Panc1 (cell line): Measurements from ENCODE around the gene PRSS58.

ENCODE experiments used
- POLR2AphosphoS5 ChIP-seq: IDR thresholded peaks from 2 replicates; pipeline ENCODE4 v1.6.1; 2012; ENCODE audit warnings: mild to moderate bottlenecking, low read depth, low read length, moderate library complexity
- SIN3A ChIP-seq: IDR thresholded peaks from 2 replicates; pipeline ENCODE4 v1.6.1; 2012; ENCODE audit warnings: low read depth, mild to moderate bottlenecking, low read length, moderate library complexity, borderline replicate concordance; ENCODE audit not compliant: insufficient read depth
- TF ChIP-seq, protein P1 (sequence below): fragments of 450-650 bp; IDR thresholded peaks from 2 replicates; pipeline ENCODE4 v1.5.1; 2017; ENCODE audit warnings: mild to moderate bottlenecking

DNA sequence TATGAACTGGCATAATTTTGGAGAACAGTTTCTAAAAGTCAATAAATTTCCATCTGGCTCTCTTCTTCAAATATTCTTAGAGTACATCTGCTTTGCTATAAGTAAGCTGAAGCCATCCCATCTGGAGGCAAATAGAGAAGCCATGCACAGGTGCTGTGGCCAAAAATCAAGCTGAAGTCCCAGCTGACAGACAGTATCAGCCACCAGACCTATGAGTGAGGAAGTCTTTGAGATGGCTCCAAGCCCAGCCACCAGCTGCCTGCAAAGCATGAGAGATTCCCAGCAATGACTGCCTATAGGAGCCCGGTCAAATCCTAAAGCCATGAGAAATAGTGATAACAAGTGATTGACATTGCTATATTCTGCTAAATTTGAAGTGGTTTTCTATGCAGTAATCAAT, 21.7 kb upstream of the PRSS58 start:
- TF ChIP-seq, protein P1, sequence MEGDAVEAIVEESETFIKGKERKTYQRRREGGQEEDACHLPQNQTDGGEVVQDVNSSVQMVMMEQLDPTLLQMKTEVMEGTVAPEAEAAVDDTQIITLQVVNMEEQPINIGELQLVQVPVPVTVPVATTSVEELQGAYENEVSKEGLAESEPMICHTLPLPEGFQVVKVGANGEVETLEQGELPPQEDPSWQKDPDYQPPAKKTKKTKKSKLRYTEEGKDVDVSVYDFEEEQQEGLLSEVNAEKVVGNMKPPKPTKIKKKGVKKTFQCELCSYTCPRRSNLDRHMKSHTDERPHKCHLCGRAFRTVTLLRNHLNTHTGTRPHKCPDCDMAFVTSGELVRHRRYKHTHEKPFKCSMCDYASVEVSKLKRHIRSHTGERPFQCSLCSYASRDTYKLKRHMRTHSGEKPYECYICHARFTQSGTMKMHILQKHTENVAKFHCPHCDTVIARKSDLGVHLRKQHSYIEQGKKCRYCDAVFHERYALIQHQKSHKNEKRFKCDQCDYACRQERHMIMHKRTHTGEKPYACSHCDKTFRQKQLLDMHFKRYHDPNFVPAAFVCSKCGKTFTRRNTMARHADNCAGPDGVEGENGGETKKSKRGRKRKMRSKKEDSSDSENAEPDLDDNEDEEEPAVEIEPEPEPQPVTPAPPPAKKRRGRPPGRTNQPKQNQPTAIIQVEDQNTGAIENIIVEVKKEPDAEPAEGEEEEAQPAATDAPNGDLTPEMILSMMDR = no peak
- TF ChIP-seq POLR2AphosphoS5 (no peak), SIN3A (no peak)
